GM12891 (cell line): ENCODE measurements around the gene ANKRD10.

Source experiments
- PAX5 ChIP-seq: IDR thresholded peaks from 2 replicates; pipeline ENCODE4 v1.6.1; 2011; ENCODE audit warnings: low read length, moderate library complexity, mild to moderate bottlenecking; ENCODE audit not compliant: insufficient read depth, severe bottlenecking
- POLR2A ChIP-seq: IDR thresholded peaks from 2 replicates; pipeline ENCODE4 v1.6.1; 2011; ENCODE audit warnings: low read depth, low read length, control low read depth
- POLR2AphosphoS5 ChIP-seq: IDR thresholded peaks from 2 replicates; pipeline ENCODE4 v1.6.1; 2011; ENCODE audit warnings: low read depth, low read length, control low read depth
- POU2F2 ChIP-seq: IDR thresholded peaks from 2 replicates; pipeline ENCODE4 v1.6.1; 2011; ENCODE audit warnings: low read depth, mild to moderate bottlenecking, control low read depth, low read length, moderate library complexity
- SPI1 ChIP-seq: IDR thresholded peaks from 2 replicates; pipeline ENCODE4 v1.6.1; 2011; ENCODE audit warnings: low read depth, low read length, control low read depth
- TAF1 ChIP-seq: IDR thresholded peaks from 2 replicates; pipeline ENCODE4 v1.6.1; 2011; ENCODE audit warnings: low read depth, low read length, control low read depth

DNA sequence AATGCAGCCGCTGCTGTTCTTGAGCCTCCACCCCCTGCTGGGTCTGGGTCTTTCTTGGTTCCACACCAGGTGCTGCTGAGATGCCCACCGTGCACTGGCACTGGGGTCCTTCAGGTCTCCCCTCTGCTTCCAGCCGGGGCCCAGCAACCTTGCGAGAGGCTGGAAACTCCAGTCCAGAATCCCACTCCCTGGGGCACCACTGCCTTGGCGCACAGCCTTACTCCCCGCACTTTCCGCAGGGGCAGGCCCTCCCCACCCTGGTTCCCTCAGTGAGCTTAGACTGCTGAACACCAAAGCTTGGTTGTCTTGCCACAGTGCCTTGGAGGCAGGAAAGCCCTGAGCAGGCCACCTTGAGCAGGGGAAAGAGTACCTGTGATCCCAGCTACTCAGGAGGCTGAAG is 60.0 kb downstream of the ANKRD10 start:
- TF ChIP-seq POLR2AphosphoS5: no peak
- TF ChIP-seq POLR2A: no peak
- TF ChIP-seq POU2F2: no peak
- no peak for TF ChIP-seq TAF1
- no peak for TF ChIP-seq SPI1
- no peak for TF ChIP-seq PAX5
